Motor neuron (in vitro differentiated cells): ENCODE measurements around the gene PLXNA4. TPM values are rescaled to one million over a fixed set of nuclear protein-coding genes. Genes with fewer than 3 reads are reported as not detected.

Source experiments
- ATAC-seq, 8 experiments: fragments of 200-7000 bp; cut with Tn5 transposase; replicated peaks in 6 of 8; 2 replicates each; pipeline ENCODE4 v1.8.0; 2021; ENCODE audit warnings: mild to moderate bottlenecking in 8 of 8, moderate library complexity in 8 of 8
- H3K27ac ChIP-seq, 2 donors: fragments of 250-450 bp; sonication (Bioruptor Pico); 2 replicates each; pipeline ENCODE4 v1.9.0; 2021; ENCODE audit warnings: antibody characterized with exemption in 2 of 2, mild to moderate bottlenecking in 2 of 2, moderate library complexity in 1 of 2
- H3K4me1 ChIP-seq, 2 donors: fragments of 250-450 bp; sonication (Bioruptor Pico); replicated peaks in 1 of 2; 2 replicates each; pipeline ENCODE4 v1.6.1; 2021; ENCODE audit warnings: antibody characterized with exemption in 2 of 2, mild to moderate bottlenecking in 2 of 2, moderate library complexity in 1 of 2
- H3K4me3 ChIP-seq, 5 donors: fragments of 250-450 bp; sonication (Bioruptor Pico); 2 replicates each; pipeline ENCODE4 v1.9.0; 2021; ENCODE audit warnings: antibody characterized with exemption in 5 of 5, mild to moderate bottlenecking in 5 of 5, moderate library complexity in 4 of 5
- WGBS, 10 experiments: fragments of 450-650 bp; shearing (Covaris generic); methylation state at CpG; one replicate each; pipeline ENCODE4 v1.0.0; 2022; 5-methylcytosine and 5-hydroxymethylcytosine counted together
- in situ Hi-C, 9 experiments: fragments of 400-800 bp; cut with MboI; loops; one replicate each; pipeline ENCODE4 v1.15.0; 2021; ENCODE audit warnings: low sequenced_read_pairs in 9 of 9, low pct_unique_long_range_greater_than_20kb in 2 of 9; ENCODE audit not compliant: unreplicated experiment in 9 of 9
- total RNA-seq, 8 experiments: library from RNA; unstranded; fragments of 300-600 nt; gene quantifications; 2 replicates each; pipeline versions ENCODE4 v1.2.3 to v1.2.4, GENCODE V29; 2022

The PLXNA4 gene
- total RNA-seq, 8 experiments from 2014 or later, result 0.38 to 8.5 (median 2.6) TPM

GRCh38 chr7:132584796-132585494, 8.7 kb upstream of the PLXNA4 start:
- H3K27ac ChIP-seq, result no peak overlapping the region
- no peaks in the 10 kb centered on the region for H3K4me1 ChIP-seq
- in situ Hi-C loops, result loop anchor here in 6 of 9 experiments (25.0 kb wide), 4 partner anchors 273 to 898 kb away; no protein-coding TSS in a partner anchor

GRCh38 chr7:132581431-132581830, 5.2 kb upstream of the PLXNA4 start:
- WGBS, 10 experiments, result 41 to 100% (median 90%) methylated on average over 1 to 2 of the region's 4 CpGs; no CpG with 5 or more reads in 6 of the 10 experiments
- H3K4me3 ChIP-seq, result no peak overlapping the region
- no peak overlapping the region for H3K27ac ChIP-seq
- no peak for ATAC-seq
- in situ Hi-C loops, result loop anchor here in 6 of 9 experiments (25.0 kb wide), 4 partner anchors 269 to 894 kb away; no protein-coding TSS in a partner anchor
- no peaks in the 10 kb centered on the region for H3K4me1 ChIP-seq

More at GRCh38 chr7:132584796-132585494, 8.7 kb upstream of the PLXNA4 start:
- ATAC-seq, result peak in 1 of 8 experiments; percentile 12
- H3K4me3 ChIP-seq, result no peak overlapping the region
- WGBS, 10 experiments, result 7 to 63% (median 33%) methylated on average over 1 to 7 of the region's 7 CpGs; no CpG with 5 or more reads in 1 of the 10 experiments

- H3K4me1 ChIP-seq, result peaks cover 0 to 2% of the 10 kb centered on the region in 2 donors
- H3K4me3 ChIP-seq, result no peak overlapping the region
- peak; percentile 27 to 60 (median 40) for ATAC-seq
- in situ Hi-C loops, result loop anchor here in 6 of 9 experiments (25.0 kb wide), 4 partner anchors 268 to 894 kb away; no protein-coding TSS in a partner anchor
- H3K27ac ChIP-seq, result no peak overlapping the region
- 0% methylated on average over 1 to 2 of the region's 4 CpGs; no CpG with 5 or more reads in 3 of the 10 experiments for WGBS, 10 experiments
These were observed 4.5 kb upstream of the PLXNA4 start for GRCh38 chr7:132580717-132581285.

GRCh38 chr7:132580277-132580676, 4.0 kb upstream of the PLXNA4 start:
- H3K4me3 ChIP-seq, result no peak overlapping the region
- H3K27ac ChIP-seq, result no peak overlapping the region
- WGBS, 10 experiments, result 17 to 67% (median 40%) methylated on average over 1 of the region's 1 CpG; no CpG with 5 or more reads in 3 of the 10 experiments
- H3K4me1 ChIP-seq, result peaks cover 2 to 5% of the 10 kb centered on the region in 2 donors
- no peak for ATAC-seq
- in situ Hi-C loops, result loop anchor here in 6 of 9 experiments (25.0 kb wide), 4 partner anchors 268 to 893 kb away; no protein-coding TSS in a partner anchor

- in situ Hi-C loops, result loop anchor here in 6 of 9 experiments (25.0 kb wide), 4 partner anchors 267 to 892 kb away; no protein-coding TSS in a partner anchor
- Histone ChIP-seq H3K4me1 (peaks cover 6 to 8% of the 10 kb centered on the region in 2 donors), H3K4me3 (no peak overlapping the region), H3K27ac (no peak overlapping the region)
- 73 to 100% (median 82%) methylated on average over 1 to 9 of the region's 10 CpGs; no CpG with 5 or more reads in 2 of the 10 experiments for WGBS, 10 experiments
- no peak for ATAC-seq
These were observed 3.1 kb upstream of the PLXNA4 start for GRCh38 chr7:132579260-132579899.

- no peak overlapping the region for H3K4me3 ChIP-seq
- H3K27ac ChIP-seq, result no peak overlapping the region
- H3K4me1 ChIP-seq, result peaks cover 6 to 8% of the 10 kb centered on the region in 2 donors
- 64 to 100% (median 83%) methylated on average over 1 to 3 of the region's 3 CpGs; no CpG with 5 or more reads in 3 of the 10 experiments for WGBS, 10 experiments
- no peak for ATAC-seq
- in situ Hi-C loops, result loop anchor here in 6 of 9 experiments (25.0 kb wide), 4 partner anchors 267 to 892 kb away; no protein-coding TSS in a partner anchor
These were observed 2.6 kb upstream of the PLXNA4 start for GRCh38 chr7:132578826-132579225.

- ATAC-seq, result no peak
- in situ Hi-C loops, result loop anchor here in 6 of 9 experiments (25.0 kb wide), 4 partner anchors 266 to 891 kb away; no protein-coding TSS in a partner anchor
These were observed 1.7 kb upstream of the PLXNA4 start for GRCh38 chr7:132578050-132578370.

GRCh38 chr7:132577206-132578049, 1.2 kb upstream of the PLXNA4 start:
- H3K27ac ChIP-seq, result no peak overlapping the region
- peak; percentile 71 to 83 (median 81) for ATAC-seq
- peak overlapping the region; percentile 35 to 58 (median 52) for H3K4me3 ChIP-seq
- 0 to 80% (median 72%) methylated on average over 1 to 3 of the region's 65 CpGs; no CpG with 5 or more reads in 7 of the 10 experiments for WGBS, 10 experiments
- peaks cover 6 to 8% of the 10 kb centered on the region in 2 donors for H3K4me1 ChIP-seq
- in situ Hi-C loops, result loop anchor here in 6 of 9 experiments (25.0 kb wide), 4 partner anchors 265 to 890 kb away; no protein-coding TSS in a partner anchor

More at GRCh38 chr7:132578050-132578370, 1.7 kb upstream of the PLXNA4 start:
- Histone ChIP-seq H3K4me1 (peaks cover 6 to 8% of the 10 kb centered on the region in 2 donors), H3K27ac (no peak overlapping the region), H3K4me3 (no peak overlapping the region)
- 50 to 100% (median 77%) methylated on average over 1 to 2 of the region's 3 CpGs; no CpG with 5 or more reads in 6 of the 10 experiments for WGBS, 10 experiments

- Histone ChIP-seq H3K4me1 (peaks cover 6 to 8% of the 10 kb centered on the region in 2 donors), H3K4me3 (peak overlapping the region; percentile 35 to 58 (median 52)), H3K27ac (no peak overlapping the region)
- no CpG with 5 or more reads among the region's 55 CpGs for WGBS, 10 experiments
- in situ Hi-C loops, result loop anchor here in 6 of 9 experiments (25.0 kb wide), 4 partner anchors 264 to 889 kb away; no protein-coding TSS in a partner anchor
- peak; percentile 22 to 49 (median 41) for ATAC-seq
These were observed 433 bp upstream of the PLXNA4 start for GRCh38 chr7:132576721-132577085.

GRCh38 chr7:132575419-132575981, 770 bp downstream of the PLXNA4 start:
- in situ Hi-C loops, result loop anchor here in 6 of 9 experiments (25.0 kb wide), 4 partner anchors 263 to 888 kb away; no protein-coding TSS in a partner anchor
- H3K27ac ChIP-seq, result no peak overlapping the region

GRCh38 chr7:132574223-132574622, 2.0 kb downstream of the PLXNA4 start:
- H3K4me3 ChIP-seq, result peak overlapping the region in 4 of 5 donors; percentile 10 to 58 (median 51)
- peaks cover 6 to 8% of the 10 kb centered on the region in 2 donors for H3K4me1 ChIP-seq
- in situ Hi-C loops, result loop anchor here in 2 of 9 experiments (25.0 kb wide), 2 partner anchors 162 to 262 kb away; no protein-coding TSS in a partner anchor
- WGBS, 10 experiments, result 4 to 73% (median 26%) methylated on average over 1 to 6 of the region's 8 CpGs; no CpG with 5 or more reads in 2 of the 10 experiments
- no peak for ATAC-seq
- H3K27ac ChIP-seq, result no peak overlapping the region

More at GRCh38 chr7:132575419-132575981, 770 bp downstream of the PLXNA4 start:
- Histone ChIP-seq H3K4me3 (peak overlapping the region; percentile 35 to 58 (median 52)), H3K4me1 (peaks cover 6 to 8% of the 10 kb centered on the region in 2 donors)
- 0 to 2% (median 0%) methylated on average over 1 to 10 of the region's 27 CpGs; no CpG with 5 or more reads in 2 of the 10 experiments for WGBS, 10 experiments
- peak; percentile 17 to 51 (median 28) for ATAC-seq
